ENCODE results near the gene ZDHHC7. TPM values are rescaled to one million over a fixed set of nuclear protein-coding genes. Genes with fewer than 3 reads are reported as not detected.

Gene ZDHHC7
- total and polyA plus RNA-seq, 9 of the 15 experiments (the other 6 are each of a cell fraction or from before 2014, with no cell fraction given), result 1.7 to 49.7 (median 37.4) TPM

DNA sequence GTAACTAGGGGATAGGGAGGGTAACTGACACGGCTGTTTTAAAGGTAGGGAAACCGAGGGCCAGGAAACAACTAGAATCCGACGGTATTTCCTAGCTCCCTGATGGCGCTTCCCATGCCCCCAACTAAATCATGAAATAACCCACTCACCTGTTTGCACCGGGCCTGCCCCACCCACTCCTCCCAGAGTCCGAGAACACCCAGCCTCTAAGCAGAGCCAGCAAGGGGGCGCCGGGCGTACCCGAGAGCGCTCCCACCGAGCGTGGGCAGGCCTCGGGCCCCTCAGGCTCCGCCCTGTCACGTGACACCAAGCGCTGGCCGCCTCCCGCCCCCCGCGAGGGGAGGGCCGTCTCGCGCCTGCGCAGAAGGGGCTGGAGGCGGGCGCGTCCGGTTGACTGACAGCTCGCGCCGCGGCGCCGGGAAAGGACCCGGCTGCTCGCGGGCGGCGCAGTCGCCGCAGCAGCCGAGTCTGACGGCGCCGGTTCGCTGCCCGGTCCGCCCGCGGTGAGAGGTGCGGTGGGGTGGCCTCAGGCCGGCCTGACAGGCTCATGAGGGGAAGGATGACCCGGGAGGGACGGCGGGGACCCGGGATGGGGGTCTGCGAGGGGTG is 16.1 kb upstream of the ZDHHC7 start, which contains the start of gene KIAA0513 (continued):
- TF ChIP-seq, protein P1, sequence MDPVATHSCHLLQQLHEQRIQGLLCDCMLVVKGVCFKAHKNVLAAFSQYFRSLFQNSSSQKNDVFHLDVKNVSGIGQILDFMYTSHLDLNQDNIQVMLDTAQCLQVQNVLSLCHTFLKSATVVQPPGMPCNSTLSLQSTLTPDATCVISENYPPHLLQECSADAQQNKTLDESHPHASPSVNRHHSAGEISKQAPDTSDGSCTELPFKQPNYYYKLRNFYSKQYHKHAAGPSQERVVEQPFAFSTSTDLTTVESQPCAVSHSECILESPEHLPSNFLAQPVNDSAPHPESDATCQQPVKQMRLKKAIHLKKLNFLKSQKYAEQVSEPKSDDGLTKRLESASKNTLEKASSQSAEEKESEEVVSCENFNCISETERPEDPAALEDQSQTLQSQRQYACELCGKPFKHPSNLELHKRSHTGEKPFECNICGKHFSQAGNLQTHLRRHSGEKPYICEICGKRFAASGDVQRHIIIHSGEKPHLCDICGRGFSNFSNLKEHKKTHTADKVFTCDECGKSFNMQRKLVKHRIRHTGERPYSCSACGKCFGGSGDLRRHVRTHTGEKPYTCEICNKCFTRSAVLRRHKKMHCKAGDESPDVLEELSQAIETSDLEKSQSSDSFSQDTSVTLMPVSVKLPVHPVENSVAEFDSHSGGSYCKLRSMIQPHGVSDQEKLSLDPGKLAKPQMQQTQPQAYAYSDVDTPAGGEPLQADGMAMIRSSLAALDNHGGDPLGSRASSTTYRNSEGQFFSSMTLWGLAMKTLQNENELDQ (CRISPR knock-in tag; IDR thresholded peaks at IDR 0.05; ENCODE audit: borderline replicate concordance), result no peak
- TF ChIP-seq ZNF445 (CRISPR knock-in tag; IDR thresholded peaks at IDR 0.05; ENCODE audit: low read depth) (no peak), MYNN (IDR thresholded peaks at IDR 0.05) (no peak; the same call in 1 of the 2 replicates), MYNN (CRISPR knock-in tag; IDR thresholded peaks at IDR 0.05) (no peak), CAMTA2 (CRISPR knock-in tag; conservative IDR thresholded peaks at IDR 0.05) (no peak), RBM34 (IDR thresholded peaks at IDR 0.05; ENCODE audit: borderline replicate concordance, insufficient read depth, low read length) (no peak), DMBX1 (CRISPR knock-in tag; IDR thresholded peaks at IDR 0.05; ENCODE audit: borderline replicate concordance) (no peak), FOS (IDR thresholded peaks at IDR 0.05; ENCODE audit: extremely low read depth, insufficient read length) (no peak), HNRNPL (IDR thresholded peaks at IDR 0.05; ENCODE audit: low read depth, low read length) (no peak), ZNF644 (tag; IDR thresholded peaks at IDR 0.05; ENCODE audit: low read depth) (no peak), MAFK (IDR thresholded peaks at IDR 0.05; ENCODE audit: low read length) (peak; percentile 36; the same call in 1 of the 2 replicates)
- TF ChIP-seq, protein P2, sequence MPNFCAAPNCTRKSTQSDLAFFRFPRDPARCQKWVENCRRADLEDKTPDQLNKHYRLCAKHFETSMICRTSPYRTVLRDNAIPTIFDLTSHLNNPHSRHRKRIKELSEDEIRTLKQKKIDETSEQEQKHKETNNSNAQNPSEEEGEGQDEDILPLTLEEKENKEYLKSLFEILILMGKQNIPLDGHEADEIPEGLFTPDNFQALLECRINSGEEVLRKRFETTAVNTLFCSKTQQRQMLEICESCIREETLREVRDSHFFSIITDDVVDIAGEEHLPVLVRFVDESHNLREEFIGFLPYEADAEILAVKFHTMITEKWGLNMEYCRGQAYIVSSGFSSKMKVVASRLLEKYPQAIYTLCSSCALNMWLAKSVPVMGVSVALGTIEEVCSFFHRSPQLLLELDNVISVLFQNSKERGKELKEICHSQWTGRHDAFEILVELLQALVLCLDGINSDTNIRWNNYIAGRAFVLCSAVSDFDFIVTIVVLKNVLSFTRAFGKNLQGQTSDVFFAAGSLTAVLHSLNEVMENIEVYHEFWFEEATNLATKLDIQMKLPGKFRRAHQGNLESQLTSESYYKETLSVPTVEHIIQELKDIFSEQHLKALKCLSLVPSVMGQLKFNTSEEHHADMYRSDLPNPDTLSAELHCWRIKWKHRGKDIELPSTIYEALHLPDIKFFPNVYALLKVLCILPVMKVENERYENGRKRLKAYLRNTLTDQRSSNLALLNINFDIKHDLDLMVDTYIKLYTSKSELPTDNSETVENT (CRISPR knock-in tag; IDR thresholded peaks at IDR 0.05), result peak; percentile 62; the same call in 1 of the 2 replicates
- TF ChIP-seq, protein P3, sequence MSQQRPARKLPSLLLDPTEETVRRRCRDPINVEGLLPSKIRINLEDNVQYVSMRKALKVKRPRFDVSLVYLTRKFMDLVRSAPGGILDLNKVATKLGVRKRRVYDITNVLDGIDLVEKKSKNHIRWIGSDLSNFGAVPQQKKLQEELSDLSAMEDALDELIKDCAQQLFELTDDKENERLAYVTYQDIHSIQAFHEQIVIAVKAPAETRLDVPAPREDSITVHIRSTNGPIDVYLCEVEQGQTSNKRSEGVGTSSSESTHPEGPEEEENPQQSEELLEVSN (IDR thresholded peaks at IDR 0.05; ENCODE audit: borderline replicate concordance in 1 of 2, extremely low read depth in 1 of 2, insufficient read depth in 1 of 2, insufficient read length in 1 of 2, low read depth in 1 of 2, low read length in 1 of 2, poor library complexity in 1 of 2, severe bottlenecking in 1 of 2), result peak; percentile 59 to 70
- TF ChIP-seq, protein P4, sequence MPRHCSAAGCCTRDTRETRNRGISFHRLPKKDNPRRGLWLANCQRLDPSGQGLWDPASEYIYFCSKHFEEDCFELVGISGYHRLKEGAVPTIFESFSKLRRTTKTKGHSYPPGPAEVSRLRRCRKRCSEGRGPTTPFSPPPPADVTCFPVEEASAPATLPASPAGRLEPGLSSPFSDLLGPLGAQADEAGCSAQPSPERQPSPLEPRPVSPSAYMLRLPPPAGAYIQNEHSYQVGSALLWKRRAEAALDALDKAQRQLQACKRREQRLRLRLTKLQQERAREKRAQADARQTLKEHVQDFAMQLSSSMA (CRISPR knock-in tag; IDR thresholded peaks at IDR 0.05), result no peak; the same call in 1 of the 2 replicates
- TF ChIP-seq, protein P5, sequence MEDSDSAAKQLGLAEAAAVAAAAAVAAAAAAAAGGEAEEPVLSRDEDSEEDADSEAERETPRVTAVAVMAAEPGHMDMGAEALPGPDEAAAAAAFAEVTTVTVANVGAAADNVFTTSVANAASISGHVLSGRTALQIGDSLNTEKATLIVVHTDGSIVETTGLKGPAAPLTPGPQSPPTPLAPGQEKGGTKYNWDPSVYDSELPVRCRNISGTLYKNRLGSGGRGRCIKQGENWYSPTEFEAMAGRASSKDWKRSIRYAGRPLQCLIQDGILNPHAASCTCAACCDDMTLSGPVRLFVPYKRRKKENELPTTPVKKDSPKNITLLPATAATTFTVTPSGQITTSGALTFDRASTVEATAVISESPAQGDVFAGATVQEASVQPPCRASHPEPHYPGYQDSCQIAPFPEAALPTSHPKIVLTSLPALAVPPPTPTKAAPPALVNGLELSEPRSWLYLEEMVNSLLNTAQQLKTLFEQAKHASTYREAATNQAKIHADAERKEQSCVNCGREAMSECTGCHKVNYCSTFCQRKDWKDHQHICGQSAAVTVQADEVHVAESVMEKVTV (CRISPR knock-in tag; IDR thresholded peaks at IDR 0.05), result peak; percentile 42
- TF ChIP-seq, protein P6, sequence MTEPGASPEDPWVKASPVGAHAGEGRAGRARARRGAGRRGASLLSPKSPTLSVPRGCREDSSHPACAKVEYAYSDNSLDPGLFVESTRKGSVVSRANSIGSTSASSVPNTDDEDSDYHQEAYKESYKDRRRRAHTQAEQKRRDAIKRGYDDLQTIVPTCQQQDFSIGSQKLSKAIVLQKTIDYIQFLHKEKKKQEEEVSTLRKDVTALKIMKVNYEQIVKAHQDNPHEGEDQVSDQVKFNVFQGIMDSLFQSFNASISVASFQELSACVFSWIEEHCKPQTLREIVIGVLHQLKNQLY (CRISPR knock-in tag; conservative IDR thresholded peaks at IDR 0.05), result no peak

Data from K562 (cell line).